Stimulated activated CD4-positive, alpha-beta T cell treated with anti-CD3 and anti-CD28 coated beads, Interleukin-2, amount 100 ng/mL, for 24 hours (primary cell): ENCODE measurements around the gene RABL2A.
"Not testable (repeated sequence)": the region's sequence is repeated elsewhere in the genome, so short reads cannot be mapped to it uniquely, and the experiment has no call there.

Experiments
- DNase-seq, 2 donors: peaks; one replicate each; pipeline ENCODE4 v3.0.0-alpha.2; 2020

The RABL2A gene

DNA sequence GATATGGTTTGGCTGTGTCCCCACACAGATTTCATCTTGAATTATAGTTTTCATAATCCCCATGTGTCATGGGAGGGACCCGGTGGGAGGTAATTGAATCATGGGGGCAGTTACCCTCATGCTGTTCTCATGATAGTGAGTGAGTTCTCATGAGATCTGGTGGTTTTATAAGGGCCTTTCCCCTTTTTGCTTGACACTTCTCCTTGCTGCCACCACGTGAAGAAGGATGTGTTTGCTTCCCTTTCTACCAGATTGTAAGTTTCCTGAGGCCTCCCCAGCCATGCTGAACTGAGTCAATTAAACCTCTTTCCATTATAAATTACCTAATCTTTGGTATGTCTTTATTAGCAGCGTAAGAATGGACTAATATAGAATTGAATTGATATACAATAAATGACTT lies 63.8 kb downstream of the RABL2A start:
- not testable (repeated sequence) for DNase-seq
